Measurements from ENCODE around the gene RNLS. TPM values are rescaled to one million over a fixed set of nuclear protein-coding genes. Genes with fewer than 3 reads are reported as not detected.
"Not testable (repeated sequence)": the region's sequence is repeated elsewhere in the genome, so short reads cannot be mapped to it uniquely, and the experiment has no call there.

The RNLS gene
- total RNA-seq, 4 donors from 2014 or later, result 10.6 to 38.7 (median 28.2) TPM

DNA sequence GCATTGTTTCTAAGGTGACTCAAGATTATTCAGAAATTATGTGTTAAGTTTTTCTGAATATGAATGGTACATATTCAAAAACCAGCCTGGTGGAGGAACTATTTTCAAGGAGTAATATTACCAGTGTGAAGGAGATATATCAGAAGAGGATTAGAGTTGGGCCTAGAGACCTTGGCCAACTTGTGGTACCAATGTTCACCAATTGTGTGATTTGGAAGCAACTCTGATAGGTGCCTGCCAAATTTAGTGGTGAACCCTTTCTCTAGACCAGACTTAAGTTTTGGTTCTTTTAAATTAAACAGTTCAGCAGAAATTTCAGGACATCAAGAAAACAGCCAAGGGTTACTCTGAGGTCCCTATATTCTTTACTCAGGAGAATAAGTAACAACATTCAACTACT lies 88.6 kb downstream of the RNLS start:
- H3K36me3 ChIP-seq, result no peaks in the 10 kb centered on the region
- no peak for DNase-seq
- no peak overlapping the region for H3K27ac ChIP-seq
- intact Hi-C loops (cut with DNase I), result no loop called here
- no peaks in the 10 kb centered on the region for H3K9me3 ChIP-seq
- H3K4me3 ChIP-seq (replicated peaks in 1 of 3), result no peak overlapping the region
- H3K27me3 ChIP-seq, result no peaks in the 10 kb centered on the region
- no peak for TF ChIP-seq POLR2A (IDR thresholded peaks at IDR 0.05)
- TF ChIP-seq, protein P1, sequence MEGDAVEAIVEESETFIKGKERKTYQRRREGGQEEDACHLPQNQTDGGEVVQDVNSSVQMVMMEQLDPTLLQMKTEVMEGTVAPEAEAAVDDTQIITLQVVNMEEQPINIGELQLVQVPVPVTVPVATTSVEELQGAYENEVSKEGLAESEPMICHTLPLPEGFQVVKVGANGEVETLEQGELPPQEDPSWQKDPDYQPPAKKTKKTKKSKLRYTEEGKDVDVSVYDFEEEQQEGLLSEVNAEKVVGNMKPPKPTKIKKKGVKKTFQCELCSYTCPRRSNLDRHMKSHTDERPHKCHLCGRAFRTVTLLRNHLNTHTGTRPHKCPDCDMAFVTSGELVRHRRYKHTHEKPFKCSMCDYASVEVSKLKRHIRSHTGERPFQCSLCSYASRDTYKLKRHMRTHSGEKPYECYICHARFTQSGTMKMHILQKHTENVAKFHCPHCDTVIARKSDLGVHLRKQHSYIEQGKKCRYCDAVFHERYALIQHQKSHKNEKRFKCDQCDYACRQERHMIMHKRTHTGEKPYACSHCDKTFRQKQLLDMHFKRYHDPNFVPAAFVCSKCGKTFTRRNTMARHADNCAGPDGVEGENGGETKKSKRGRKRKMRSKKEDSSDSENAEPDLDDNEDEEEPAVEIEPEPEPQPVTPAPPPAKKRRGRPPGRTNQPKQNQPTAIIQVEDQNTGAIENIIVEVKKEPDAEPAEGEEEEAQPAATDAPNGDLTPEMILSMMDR (IDR thresholded peaks at IDR 0.05), result no peak
- no peaks in the 10 kb centered on the region for H3K4me1 ChIP-seq

DNA sequence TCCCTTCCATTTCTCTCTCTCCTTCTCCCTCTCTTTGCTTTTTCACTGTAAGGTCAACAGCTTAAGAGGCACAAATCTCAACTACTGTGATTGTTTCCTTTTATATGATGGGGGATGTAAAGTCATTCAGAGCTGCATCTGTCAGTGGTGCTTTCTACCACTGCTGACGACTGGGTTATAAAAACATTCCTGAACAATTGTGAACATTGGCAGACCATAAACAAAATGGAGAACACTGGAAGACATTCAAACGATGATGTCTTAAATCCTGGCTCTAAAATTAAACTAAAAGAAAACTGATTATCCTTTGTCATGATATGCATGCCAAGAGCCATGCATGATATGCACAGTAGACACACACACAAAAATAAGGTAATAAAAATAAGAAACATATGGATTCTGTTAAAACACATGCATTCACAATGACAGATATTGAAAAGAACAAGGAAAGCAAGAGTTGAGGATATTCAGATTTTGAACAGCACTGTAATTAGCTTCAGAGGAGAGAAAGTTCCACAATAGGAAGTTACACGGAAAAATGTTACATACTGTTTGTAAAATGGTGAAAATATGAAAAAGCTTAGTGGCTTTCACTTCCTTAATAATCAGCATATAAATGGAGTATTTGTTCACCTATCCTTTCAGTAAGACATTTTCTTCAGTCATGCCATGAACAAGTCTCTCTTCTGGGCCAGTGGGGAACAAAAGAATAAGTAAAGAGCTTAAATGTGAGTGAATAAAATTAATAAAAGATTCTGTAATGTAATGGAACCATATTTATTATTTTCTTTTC lies 89.2 kb downstream of the RNLS start:
- DNase-seq, result no peak
- H3K27ac ChIP-seq, result no peak overlapping the region
- no peak for TF ChIP-seq POLR2A (IDR thresholded peaks at IDR 0.05)
- TF ChIP-seq, protein P1 (IDR thresholded peaks at IDR 0.05), result no peak
- 60 to 62% methylated on average over 3 of the region's 3 CpGs for WGBS, 2 donors
- H3K9me3 ChIP-seq, result no peaks in the 10 kb centered on the region
- H3K36me3 ChIP-seq, result no peaks in the 10 kb centered on the region
- intact Hi-C loops (cut with DNase I), result no loop called here
- no peaks in the 10 kb centered on the region for H3K27me3 ChIP-seq
- H3K4me3 ChIP-seq (replicated peaks in 1 of 3), result no peak overlapping the region
- H3K4me1 ChIP-seq, result no peaks in the 10 kb centered on the region

DNA sequence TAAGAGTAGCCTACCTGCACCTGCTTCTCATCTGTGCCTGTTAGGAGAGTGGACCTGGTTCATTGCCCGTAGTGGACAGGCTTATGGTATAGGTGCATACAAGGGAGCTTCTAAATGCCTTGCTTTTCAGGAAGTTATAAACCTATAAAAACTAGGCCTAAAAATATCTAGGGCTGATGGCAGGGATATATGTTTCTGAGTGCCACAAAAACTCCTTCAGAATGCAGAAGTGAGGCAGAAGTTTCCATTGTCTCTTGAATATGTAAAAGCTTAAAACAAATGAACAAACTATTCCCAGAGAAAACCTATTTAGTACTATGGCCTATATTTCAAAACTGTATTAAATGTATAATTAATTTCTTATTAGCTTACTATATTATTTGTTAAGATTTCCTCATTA lies 91.8 kb downstream of the RNLS start:
- H3K36me3 ChIP-seq, result no peaks in the 10 kb centered on the region
- H3K4me1 ChIP-seq, result no peaks in the 10 kb centered on the region
- no peak overlapping the region for H3K27ac ChIP-seq
- DNase-seq, result no peak
- WGBS, 2 donors, result 81 to 96% methylated on average over 1 of the region's 1 CpG
- H3K9me3 ChIP-seq, result no peaks in the 10 kb centered on the region
- no peak overlapping the region for H3K4me3 ChIP-seq (replicated peaks in 1 of 3)
- no peaks in the 10 kb centered on the region for H3K27me3 ChIP-seq
- TF ChIP-seq, protein P1 (IDR thresholded peaks at IDR 0.05), result no peak
- TF ChIP-seq POLR2A (IDR thresholded peaks at IDR 0.05), result no peak
- intact Hi-C loops (cut with DNase I), result no loop called here

DNA sequence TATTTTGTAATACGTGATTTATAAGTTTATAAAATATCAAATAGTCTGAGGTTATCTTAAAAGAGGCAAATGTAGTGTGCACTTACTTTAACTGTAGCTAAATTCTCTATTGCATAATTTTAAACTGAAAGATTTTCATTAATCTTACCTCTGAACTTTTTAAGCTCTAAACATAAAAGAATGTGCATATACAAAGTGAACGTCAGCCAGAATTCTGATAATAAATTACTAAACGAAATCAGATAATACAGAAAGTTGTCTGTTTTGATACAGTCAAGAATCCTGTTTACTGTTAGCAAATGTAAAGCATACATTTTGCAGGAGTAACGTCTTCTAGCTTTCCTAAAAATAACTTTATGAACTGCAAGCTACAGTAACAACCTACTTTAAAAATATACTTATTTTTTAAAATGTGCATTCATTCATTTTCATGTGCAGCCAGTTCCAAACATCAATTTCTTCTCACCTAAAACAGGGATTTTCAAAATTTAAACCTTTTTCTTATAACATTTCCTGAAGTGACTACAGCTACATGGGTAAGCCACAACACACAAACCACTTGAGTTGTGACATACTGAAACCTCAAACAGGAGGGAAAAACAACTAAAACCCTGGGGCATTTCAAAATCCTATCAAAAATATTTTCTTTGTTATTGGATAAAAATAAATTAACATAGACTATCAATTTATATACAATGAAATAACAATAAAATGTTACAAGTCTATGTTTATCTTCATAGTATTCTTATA lies 92.7 kb downstream of the RNLS start:
- Histone ChIP-seq H3K27ac (no peak overlapping the region), H3K4me3 (replicated peaks in 1 of 3) (no peak overlapping the region), H3K9me3 (no peaks in the 10 kb centered on the region), H3K4me1 (no peaks in the 10 kb centered on the region), H3K27me3 (no peaks in the 10 kb centered on the region), H3K36me3 (no peaks in the 10 kb centered on the region)
- DNase-seq, result no peak
- TF ChIP-seq, protein P1 (IDR thresholded peaks at IDR 0.05), result no peak
- TF ChIP-seq POLR2A (IDR thresholded peaks at IDR 0.05), result no peak
- WGBS, 2 donors, result 89% methylated on average over 4 of the region's 4 CpGs
- intact Hi-C loops (cut with DNase I), result no loop called here

DNA sequence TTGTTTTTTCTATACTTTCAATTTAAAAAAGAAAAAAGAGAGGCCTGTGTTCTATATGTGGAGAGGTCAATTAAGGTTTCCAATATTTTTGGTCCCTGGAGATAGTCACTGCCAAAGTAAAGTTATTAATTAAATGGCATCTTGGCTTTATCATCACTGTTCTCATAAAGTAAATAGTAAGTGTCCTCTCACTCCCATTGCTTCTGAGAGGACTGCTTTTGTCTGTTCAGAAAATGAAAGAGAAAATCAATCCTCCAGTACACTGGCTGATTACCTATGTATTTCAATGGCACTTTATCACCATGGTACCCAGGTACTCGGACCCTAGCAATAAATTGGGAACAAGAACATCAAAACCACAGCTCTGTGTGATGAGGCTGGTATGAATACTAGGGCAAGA lies 94.0 kb downstream of the RNLS start:
- WGBS, 2 donors, result 67 to 78% methylated on average over 1 of the region's 1 CpG
- DNase-seq, result no peak
- Histone ChIP-seq H3K9me3 (no peaks in the 10 kb centered on the region), H3K4me3 (replicated peaks in 1 of 3) (no peak overlapping the region), H3K27ac (no peak overlapping the region), H3K36me3 (no peaks in the 10 kb centered on the region), H3K27me3 (no peaks in the 10 kb centered on the region), H3K4me1 (no peaks in the 10 kb centered on the region)
- intact Hi-C loops (cut with DNase I), result no loop called here
- TF ChIP-seq, protein P1 (IDR thresholded peaks at IDR 0.05), result no peak
- TF ChIP-seq POLR2A (IDR thresholded peaks at IDR 0.05), result no peak

DNA sequence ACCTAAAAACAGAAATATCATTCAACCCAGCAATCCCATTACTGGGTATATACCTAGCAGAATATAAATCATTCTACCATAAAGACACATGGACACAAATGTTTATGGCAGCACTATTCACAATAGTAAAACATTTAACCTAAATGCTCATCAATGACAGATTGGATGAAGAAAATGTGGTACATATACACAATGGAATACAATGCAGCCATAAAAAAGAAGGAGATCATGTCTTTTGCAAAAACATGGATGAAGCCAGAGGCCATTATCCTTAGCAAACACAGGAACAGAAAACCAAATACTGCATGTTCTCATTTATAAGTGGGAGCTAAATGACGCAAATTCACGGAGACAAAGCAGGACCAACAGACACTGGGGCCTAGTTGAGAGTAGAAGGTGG lies 96.3 kb downstream of the RNLS start:
- DNase-seq; H3K27me3 ChIP-seq; H3K36me3 ChIP-seq; intact Hi-C loops (cut with DNase I); H3K9me3 ChIP-seq; H3K27ac ChIP-seq; H3K4me3 ChIP-seq (replicated peaks in 1 of 3); H3K4me1 ChIP-seq: not testable (repeated sequence)
- WGBS, 2 donors, result 99% methylated on average over 2 of the region's 2 CpGs

Data from thyroid gland (tissue), 4 donors.